Omental fat pad (tissue), 4 donors: ENCODE measurements around the gene HS6ST2. TPM values are rescaled to one million over a fixed set of nuclear protein-coding genes. Genes with fewer than 3 reads are reported as not detected.

Experiments
- ATAC-seq: fragments of 150-250 bp; one replicate; pipeline ENCODE4 v1.9.1; 2016; ENCODE audit warnings: mild to moderate bottlenecking, moderate library complexity; ENCODE audit not compliant: low FRiP score
- DNase-seq: peaks from one replicate; pipeline ENCODE4 v3.0.0-alpha.2; 2019; ENCODE audit warnings: low spot score
- CTCF ChIP-seq, 3 donors: fragments of 450-650 bp; IDR thresholded peaks; one replicate each; pipeline ENCODE4 v1.5.1; 2016 to 2017; ENCODE audit warnings: antibody characterized with exemption in 3 of 3, mild to moderate bottlenecking in 3 of 3, moderate library complexity in 2 of 3
- total RNA-seq, 4 donors: library from RNA; depleted of rRNA; stranded (reverse); fragments of >200 nt; gene quantifications; one replicate each; pipeline ENCODE4 v1.1.0, GENCODE V29; 2016

Gene HS6ST2
- total RNA-seq, 4 donors from 2014 or later, result 0.13 to 1.1 (median 0.46) TPM; not detected in 1

GRCh38 chrX:132848296-132848970 is 110.0 kb downstream of the HS6ST2 start:
- DNase-seq, result no peak
- no peak for TF ChIP-seq CTCF (IDR thresholded peaks at IDR 0.05)
- no peak for ATAC-seq

- ATAC-seq (no peak), DNase-seq (no peak)
- TF ChIP-seq CTCF (IDR thresholded peaks at IDR 0.05), result no peak
Measured at GRCh38 chrX:132843363-132843762, 115.1 kb downstream of the HS6ST2 start.

- TF ChIP-seq CTCF (IDR thresholded peaks at IDR 0.05), result no peak
- DNase-seq (no peak), ATAC-seq (no peak)
Measured at GRCh38 chrX:132842460-132843238, 115.8 kb downstream of the HS6ST2 start.

GRCh38 chrX:132837967-132838366 is 120.5 kb downstream of the HS6ST2 start:
- DNase-seq (no peak), ATAC-seq (no peak)
- no peak for TF ChIP-seq CTCF (IDR thresholded peaks at IDR 0.05)

- no peak for DNase-seq
- TF ChIP-seq CTCF (IDR thresholded peaks at IDR 0.05), result no peak
- no peak for ATAC-seq
Measured at GRCh38 chrX:132837126-132837525, 121.3 kb downstream of the HS6ST2 start.

GRCh38 chrX:132836471-132836870 is 122.0 kb downstream of the HS6ST2 start:
- ATAC-seq (no peak), DNase-seq (no peak)
- no peak for TF ChIP-seq CTCF (IDR thresholded peaks at IDR 0.05)

- ATAC-seq, result no peak
- TF ChIP-seq CTCF (IDR thresholded peaks at IDR 0.05), result no peak
Measured at GRCh38 chrX:132834741-132835140, 123.7 kb downstream of the HS6ST2 start.

More at GRCh38 chrX:132834741-132835140, 123.7 kb downstream of the HS6ST2 start:
- DNase-seq, result no peak
